DOHH2 (cell line): ENCODE measurements around the gene A4GNT.

ENCODE experiments used
- H3F3A ChIP-seq: fragments of 200-600 bp; sonication (generic), shearing (Covaris generic); 2 replicates; pipeline ENCODE4 v1.6.0; 2016; ENCODE audit warnings: antibody characterized with exemption, mild to moderate bottlenecking; ENCODE audit not compliant: control insufficient read depth, insufficient read depth
- H3K27ac ChIP-seq: fragments of 200-600 bp; sonication (generic); 2 replicates; pipeline ENCODE4 v1.5.1; 2014; ENCODE audit warnings: low read depth, mild to moderate bottlenecking, low read length, moderate library complexity
- H3K27me3 ChIP-seq: fragments of 200-600 bp; sonication (generic); 2 replicates; pipeline ENCODE4 v1.6.1; 2014; ENCODE audit warnings: mild to moderate bottlenecking, low read length, mixed read lengths; ENCODE audit not compliant: control insufficient read depth
- H3K36me3 ChIP-seq: fragments of 200-600 bp; sonication (generic); 2 replicates; pipeline ENCODE4 v1.6.1; 2014; ENCODE audit warnings: mild to moderate bottlenecking, low read length, moderate library complexity, mixed read lengths; ENCODE audit not compliant: control insufficient read depth
- H3K4me1 ChIP-seq: fragments of 200-600 bp; sonication (generic); 2 replicates; pipeline ENCODE4 v1.6.1; 2014; ENCODE audit warnings: mild to moderate bottlenecking, low read length, mixed read lengths; ENCODE audit not compliant: control insufficient read depth
- H3K4me2 ChIP-seq: fragments of 200-600 bp; sonication (generic); 2 replicates; pipeline ENCODE4 v1.6.0; 2014; ENCODE audit warnings: mild to moderate bottlenecking, low read length, moderate library complexity
- H3K4me3 ChIP-seq: fragments of 200-600 bp; sonication (generic); 2 replicates; pipeline ENCODE4 v1.5.1; 2014; ENCODE audit warnings: mild to moderate bottlenecking, low read length, mixed read lengths
- H3K79me2 ChIP-seq: fragments of 200-600 bp; sonication (generic); 2 replicates; pipeline ENCODE4 v1.6.1; 2014; ENCODE audit warnings: mild to moderate bottlenecking, low read length, mixed read lengths; ENCODE audit not compliant: control insufficient read depth
- H3K9me2 ChIP-seq: fragments of 200-600 bp; sonication (generic); replicated peaks from 2 replicates; pipeline ENCODE4 v1.6.1; 2014; ENCODE audit warnings: mild to moderate bottlenecking, low read length, mixed read lengths; ENCODE audit not compliant: control insufficient read depth
- H3K9me3 ChIP-seq: fragments of 200-600 bp; sonication (generic); 2 replicates; pipeline ENCODE4 v1.6.1; 2014; ENCODE audit warnings: antibody characterized with exemption, low read length, mixed read lengths; ENCODE audit not compliant: control insufficient read depth, insufficient read depth
- H4K20me1 ChIP-seq: fragments of 200-600 bp; sonication (generic); 2 replicates; pipeline ENCODE4 v1.6.0; 2014; ENCODE audit warnings: low read depth, mild to moderate bottlenecking, antibody characterized with exemption, low read length, moderate library complexity; ENCODE audit not compliant: control insufficient read depth, insufficient read depth
- EZH2phosphoT487 ChIP-seq: fragments of 200-600 bp; sonication (generic); IDR thresholded peaks from 2 replicates; pipeline ENCODE4 v1.6.1; 2017; ENCODE audit warnings: borderline replicate concordance, mild to moderate bottlenecking, antibody characterized with exemption, low read length, moderate library complexity, mixed read lengths
- TF ChIP-seq, protein P1 (sequence below): fragments of 200-600 bp; sonication (generic); IDR thresholded peaks from one replicate; pipeline ENCODE4 v1.5.1; 2014; ENCODE audit warnings: antibody characterized with exemption, mild to moderate bottlenecking, low read depth, low read length; ENCODE audit not compliant: poor library complexity, severe bottlenecking

Gene A4GNT

DNA sequence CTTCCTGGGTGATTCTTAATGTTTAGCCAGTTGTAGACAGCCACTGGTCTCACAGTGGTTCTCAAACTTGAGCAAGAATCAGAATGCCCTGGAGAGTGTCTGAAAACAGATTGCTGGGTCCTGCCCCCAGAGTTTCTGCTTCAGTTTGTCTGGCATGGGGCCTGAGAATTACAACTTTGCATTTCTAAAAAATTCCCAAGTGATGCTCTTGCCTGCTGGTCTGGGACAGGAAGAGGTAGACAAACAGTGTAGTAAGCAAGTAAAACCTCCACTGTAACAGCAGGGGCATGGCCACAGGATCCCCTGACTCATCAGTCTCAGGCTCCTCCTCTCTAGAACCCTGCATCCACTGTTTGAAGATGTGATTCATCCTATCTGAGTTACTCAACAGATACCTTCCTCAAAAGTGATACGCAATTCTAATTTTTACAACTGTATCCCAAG lies 53.3 kb downstream of the A4GNT start:
- Histone ChIP-seq H3K27me3 (peaks cover 14% of the 10 kb centered on the region), H3F3A (no peaks in the 10 kb centered on the region), H3K4me1 (no peaks in the 10 kb centered on the region), H3K36me3 (no peaks in the 10 kb centered on the region), H3K9me3 (no peaks in the 10 kb centered on the region), H3K27ac (no peak overlapping the region), H3K4me3 (no peak overlapping the region), H4K20me1 (no peaks in the 10 kb centered on the region), H3K79me2 (no peaks in the 10 kb centered on the region), H3K4me2 (no peak overlapping the region), H3K9me2 (no peaks in the 10 kb centered on the region)
- no peak for TF ChIP-seq EZH2phosphoT487
- TF ChIP-seq, protein P1, sequence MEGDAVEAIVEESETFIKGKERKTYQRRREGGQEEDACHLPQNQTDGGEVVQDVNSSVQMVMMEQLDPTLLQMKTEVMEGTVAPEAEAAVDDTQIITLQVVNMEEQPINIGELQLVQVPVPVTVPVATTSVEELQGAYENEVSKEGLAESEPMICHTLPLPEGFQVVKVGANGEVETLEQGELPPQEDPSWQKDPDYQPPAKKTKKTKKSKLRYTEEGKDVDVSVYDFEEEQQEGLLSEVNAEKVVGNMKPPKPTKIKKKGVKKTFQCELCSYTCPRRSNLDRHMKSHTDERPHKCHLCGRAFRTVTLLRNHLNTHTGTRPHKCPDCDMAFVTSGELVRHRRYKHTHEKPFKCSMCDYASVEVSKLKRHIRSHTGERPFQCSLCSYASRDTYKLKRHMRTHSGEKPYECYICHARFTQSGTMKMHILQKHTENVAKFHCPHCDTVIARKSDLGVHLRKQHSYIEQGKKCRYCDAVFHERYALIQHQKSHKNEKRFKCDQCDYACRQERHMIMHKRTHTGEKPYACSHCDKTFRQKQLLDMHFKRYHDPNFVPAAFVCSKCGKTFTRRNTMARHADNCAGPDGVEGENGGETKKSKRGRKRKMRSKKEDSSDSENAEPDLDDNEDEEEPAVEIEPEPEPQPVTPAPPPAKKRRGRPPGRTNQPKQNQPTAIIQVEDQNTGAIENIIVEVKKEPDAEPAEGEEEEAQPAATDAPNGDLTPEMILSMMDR: no peak

DNA sequence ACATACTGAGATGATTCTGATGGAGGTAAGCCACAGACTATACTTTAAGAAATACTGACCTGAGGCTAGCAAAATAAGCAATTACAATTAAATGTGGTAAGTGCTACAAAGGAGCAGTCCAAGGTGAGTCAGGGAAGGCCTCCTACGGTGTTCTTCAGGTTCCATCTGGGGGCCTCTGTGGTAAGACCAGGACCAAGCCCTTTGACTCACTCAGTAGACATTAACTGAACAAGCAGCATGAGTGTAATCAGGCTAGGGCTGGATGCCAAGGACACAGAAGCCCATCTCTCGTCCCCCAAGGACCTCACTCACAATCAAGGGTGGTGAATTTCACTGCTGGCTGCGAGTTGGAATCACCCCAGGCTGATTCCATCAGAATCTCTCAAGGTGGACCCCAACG lies 54.1 kb downstream of the A4GNT start:
- Histone ChIP-seq H3K9me2 (no peaks in the 10 kb centered on the region), H3K27me3 (peaks cover 14% of the 10 kb centered on the region), H3K9me3 (no peaks in the 10 kb centered on the region), H3K27ac (no peak overlapping the region), H3F3A (no peaks in the 10 kb centered on the region), H4K20me1 (no peaks in the 10 kb centered on the region), H3K4me2 (no peak overlapping the region), H3K4me3 (no peak overlapping the region), H3K4me1 (no peaks in the 10 kb centered on the region), H3K79me2 (no peaks in the 10 kb centered on the region), H3K36me3 (no peaks in the 10 kb centered on the region)
- TF ChIP-seq, protein P1: no peak
- TF ChIP-seq EZH2phosphoT487: no peak
